Measurements from ENCODE around the gene CCDC141.

Gene CCDC141

DNA sequence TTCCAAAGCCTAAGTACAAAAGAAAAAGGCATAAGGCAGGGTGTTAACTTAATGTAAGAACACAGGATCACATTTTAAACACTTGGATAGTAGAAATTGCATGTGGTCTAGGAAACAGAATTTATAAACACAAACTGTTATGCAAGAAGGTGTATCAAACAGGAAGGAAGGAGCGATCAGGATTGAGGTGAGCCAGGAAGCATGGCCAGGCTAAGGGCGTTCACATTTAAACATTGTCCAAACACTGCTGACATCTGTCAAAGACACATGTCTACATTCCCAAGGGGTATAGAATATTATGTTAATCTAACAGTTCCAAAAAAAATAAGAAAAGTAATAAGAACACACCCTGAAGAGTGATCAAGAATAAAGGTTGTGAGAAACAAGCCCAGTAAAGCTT is 71.3 kb downstream of the CCDC141 start:
- DNase-seq (ENCODE audit: low read depth): no peak

DNA sequence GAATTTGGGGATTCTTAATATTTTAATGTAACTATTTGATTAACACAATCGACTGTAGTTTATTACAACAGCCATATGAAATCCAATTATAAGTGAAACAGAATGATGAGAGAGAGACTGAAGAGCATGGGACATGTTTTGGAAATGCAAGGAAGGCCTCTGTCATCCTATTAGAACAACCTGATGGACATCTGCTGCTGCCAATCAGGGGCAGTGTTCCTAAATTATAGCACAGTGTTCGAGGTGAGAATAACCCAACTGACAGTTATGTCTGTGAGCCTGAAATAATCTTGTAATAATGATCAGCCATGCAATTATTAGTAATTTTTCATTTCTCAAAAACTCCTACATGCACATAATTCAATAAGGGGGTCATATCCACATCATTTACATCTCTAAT is 73.6 kb downstream of the CCDC141 start:
- DNase-seq (ENCODE audit: low read depth): no peak

DNA sequence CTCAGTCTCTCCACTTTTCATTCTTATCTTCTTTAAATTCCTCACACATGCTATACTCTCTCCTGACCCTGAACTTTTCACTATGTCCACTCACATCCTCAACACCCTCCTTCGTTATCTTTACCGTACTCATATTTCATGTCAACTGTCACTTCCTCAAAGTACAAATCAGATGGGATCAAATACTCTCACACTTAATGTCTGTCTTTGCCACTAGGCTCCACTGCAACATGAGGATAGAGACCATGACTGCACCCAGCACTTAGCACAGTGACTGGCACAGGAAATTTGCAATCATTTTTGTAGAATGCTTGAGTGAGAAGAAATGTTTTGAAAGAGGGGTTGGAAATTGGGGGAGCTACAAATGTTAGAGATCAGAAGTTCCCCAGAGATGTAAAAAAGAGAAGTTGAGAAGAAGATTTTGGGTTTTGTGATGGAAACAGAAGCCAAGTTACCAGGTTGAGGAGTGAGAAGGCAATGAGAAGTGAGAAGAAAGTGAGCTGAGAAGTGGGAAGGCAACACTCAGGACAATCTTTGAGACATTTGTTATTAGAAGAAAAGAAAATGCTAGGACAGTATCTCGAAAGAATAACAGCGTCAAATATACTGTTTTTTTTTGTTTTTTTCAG is 87.0 kb downstream of the CCDC141 start:
- DNase-seq (ENCODE audit: low read depth): no peak

GRCh38 chr2:178962152-178962551 is 87.8 kb downstream of the CCDC141 start:
- DNase-seq (ENCODE audit: low read depth): no peak

GRCh38 chr2:178954049-178954448 is 95.9 kb downstream of the CCDC141 start:
- no peak for DNase-seq (ENCODE audit: low read depth)

DNA sequence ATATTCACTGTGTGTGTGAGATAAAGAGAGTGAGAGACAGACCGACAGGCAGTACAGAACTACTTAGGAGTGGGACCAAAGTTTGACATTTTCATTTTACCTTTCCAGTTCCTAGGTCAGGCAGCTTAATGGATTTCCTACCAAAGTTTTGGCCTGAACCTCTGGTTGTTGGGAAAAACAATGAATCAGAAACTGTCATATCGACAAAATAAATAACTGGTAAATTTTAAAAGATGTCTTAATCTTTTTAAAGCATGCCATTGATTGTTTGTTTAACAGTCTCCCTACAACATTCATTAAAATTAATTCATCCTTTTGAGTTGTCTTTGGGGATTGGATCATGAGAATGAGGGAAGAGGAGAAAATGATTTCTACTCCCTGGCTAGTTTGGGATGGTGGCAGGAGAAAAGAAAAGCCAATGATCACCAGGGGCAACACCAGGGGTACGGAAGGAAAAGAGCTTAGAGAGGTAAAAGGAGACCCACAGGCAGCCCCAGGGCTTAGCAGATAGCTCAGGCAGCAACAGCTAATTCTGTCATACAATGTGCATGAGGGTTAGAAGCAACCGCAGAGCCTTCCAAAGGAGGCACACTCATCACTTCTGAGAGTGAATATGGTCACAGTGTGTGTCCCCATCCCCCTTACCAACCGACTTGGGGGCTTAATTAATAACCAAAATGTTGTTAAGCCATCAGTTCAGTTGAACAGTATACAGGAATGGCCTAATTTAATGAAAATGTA is 98.5 kb downstream of the CCDC141 start:
- no peak for DNase-seq (ENCODE audit: low read depth)

- DNase-seq (ENCODE audit: low read depth): no peak
These were observed 100.4 kb downstream of the CCDC141 start for GRCh38 chr2:178949584-178949983.

DNA sequence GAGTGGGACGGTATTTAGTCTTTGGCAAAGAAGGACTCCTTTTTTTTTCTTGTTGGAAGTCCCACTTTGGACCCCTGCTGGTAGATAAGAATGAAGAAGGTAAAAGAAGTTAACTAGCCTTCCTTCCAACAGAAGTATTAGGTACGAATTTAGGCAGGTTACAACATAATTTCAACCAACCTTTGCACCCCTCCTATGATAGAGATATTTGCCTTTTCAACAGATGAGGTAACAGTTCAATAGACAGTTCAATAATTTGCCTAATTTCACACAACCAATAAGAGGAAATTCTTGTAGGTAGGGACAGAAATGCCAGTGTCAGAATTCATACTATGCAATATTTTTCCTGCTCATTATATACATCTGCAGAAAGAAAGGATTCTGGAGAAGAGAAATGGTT is 100.8 kb downstream of the CCDC141 start:
- DNase-seq (ENCODE audit: low read depth): no peak

GRCh38 chr2:178947006-178947405 is 102.9 kb downstream of the CCDC141 start:
- no peak for DNase-seq (ENCODE audit: low read depth)

- DNase-seq (ENCODE audit: low read depth): no peak
These were observed 103.4 kb downstream of the CCDC141 start for GRCh38 chr2:178946494-178946893.

DNA sequence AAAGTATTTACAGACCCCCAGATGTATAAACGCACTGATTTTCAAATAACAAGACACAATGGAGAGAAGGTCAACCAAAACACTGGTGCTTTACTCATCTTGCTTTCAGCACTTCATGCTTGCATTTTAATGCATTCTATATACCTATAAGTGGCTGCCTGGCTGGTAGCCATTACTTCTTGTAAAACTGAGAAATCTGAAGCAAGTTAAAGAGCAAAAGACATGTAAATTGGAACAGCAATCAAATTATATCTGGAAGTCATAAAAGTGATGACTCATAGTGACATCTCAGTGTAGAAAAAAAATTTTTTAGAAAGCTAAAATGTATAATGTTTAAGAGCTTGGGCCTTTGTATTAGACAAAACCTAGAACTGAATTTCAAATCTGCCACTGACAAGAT is 106.2 kb downstream of the CCDC141 start:
- DNase-seq (ENCODE audit: low read depth): no peak

- DNase-seq (ENCODE audit: low read depth): no peak
These were observed 115.4 kb downstream of the CCDC141 start for GRCh38 chr2:178934571-178934970.

DNA sequence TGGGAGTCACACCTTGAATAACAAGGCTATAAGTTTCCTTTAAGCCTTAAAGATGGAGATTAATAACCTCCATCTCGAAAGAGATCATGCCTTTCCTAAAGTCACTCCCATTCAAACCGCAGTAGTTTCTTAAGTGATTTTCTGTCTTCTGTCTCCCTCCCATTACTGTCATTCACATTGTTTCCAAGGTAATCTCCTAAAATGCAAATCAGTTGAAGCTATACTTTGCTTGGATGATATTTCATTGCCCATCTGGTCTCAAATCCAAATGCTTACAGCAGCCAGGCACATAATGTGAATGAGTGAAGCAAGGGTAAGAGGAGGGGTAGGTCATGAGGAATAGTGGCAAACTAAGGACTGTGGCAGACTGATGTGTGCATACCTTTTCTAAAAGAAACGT is 116.4 kb downstream of the CCDC141 start:
- DNase-seq (ENCODE audit: low read depth): no peak

DNA sequence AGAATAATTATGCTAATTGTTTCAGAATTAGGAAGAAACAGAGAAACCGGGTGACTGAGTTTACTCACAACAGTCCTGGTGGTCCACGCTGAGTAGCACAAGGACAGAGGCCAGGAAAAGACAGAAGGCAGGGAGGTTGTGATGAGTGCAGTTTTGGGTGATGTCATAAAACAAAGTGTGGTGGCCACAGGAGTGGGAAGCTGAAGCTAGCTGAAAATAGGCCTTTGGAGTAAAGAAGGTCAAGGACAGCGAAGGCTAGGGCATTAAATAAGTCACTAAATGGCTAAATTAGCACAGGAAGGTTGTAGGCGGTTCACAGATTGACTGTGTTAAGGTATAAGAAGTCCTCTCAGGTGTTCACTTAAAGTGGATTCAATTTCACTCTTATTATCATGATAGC is 121.9 kb downstream of the CCDC141 start:
- DNase-seq (ENCODE audit: low read depth): no peak

DNA sequence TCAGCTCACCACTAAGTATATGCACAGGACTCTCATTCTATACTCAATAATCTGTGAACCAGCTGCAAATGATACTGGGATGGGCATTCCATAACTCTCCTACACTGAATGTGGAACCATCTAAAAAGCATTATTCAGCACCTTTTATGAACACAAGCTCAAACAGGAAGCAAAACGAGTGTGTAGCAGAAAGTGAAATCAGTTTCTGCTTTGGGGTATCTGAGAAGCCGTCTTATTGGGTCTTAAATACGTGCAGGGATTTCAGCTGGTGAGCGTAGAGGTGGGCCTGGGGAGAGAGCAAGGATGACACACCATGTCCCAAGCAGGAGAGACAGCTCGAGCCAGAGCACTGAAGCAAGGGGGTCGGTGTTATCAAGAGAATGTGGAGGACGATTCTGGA is 122.8 kb downstream of the CCDC141 start:
- DNase-seq (ENCODE audit: low read depth): no peak

- no peak for DNase-seq (ENCODE audit: low read depth)
These were observed 125.1 kb downstream of the CCDC141 start for GRCh38 chr2:178924817-178925216.

GRCh38 chr2:178923546-178923945 is 126.4 kb downstream of the CCDC141 start:
- DNase-seq (ENCODE audit: low read depth): no peak

- no peak for DNase-seq (ENCODE audit: low read depth)
These were observed 128.9 kb downstream of the CCDC141 start for GRCh38 chr2:178920916-178921513.

GRCh38 chr2:178917555-178917954 is 132.4 kb downstream of the CCDC141 start:
- no peak for DNase-seq (ENCODE audit: low read depth)

GRCh38 chr2:178915423-178916173 is 134.3 kb downstream of the CCDC141 start:
- DNase-seq (ENCODE audit: low read depth): no peak

- peak; percentile 74 for DNase-seq (ENCODE audit: low read depth)
These were observed 135.6 kb downstream of the CCDC141 start for GRCh38 chr2:178914259-178914849.

GRCh38 chr2:178913049-178913441 is 136.9 kb downstream of the CCDC141 start:
- DNase-seq (ENCODE audit: low read depth): no peak
